Sigmoid colon (tissue), 7 donors: ENCODE data around the gene MYRF. TPM values are rescaled to one million over a fixed set of nuclear protein-coding genes. Genes with fewer than 3 reads are reported as not detected.
A peak's percentile ranks its signal among the peaks of the same experiment; 100 is the strongest.

Experiments
- DNase-seq: peaks from one replicate; pipeline ENCODE4 v3.0.0-alpha.2; 2019
- H3K27ac ChIP-seq, 4 donors: fragments of 200-600 bp; sonication (generic); one replicate each; pipeline ENCODE4 v1.5.1; 2016 to 2019; ENCODE audit warnings: mild to moderate bottlenecking in 1 of 4
- H3K27me3 ChIP-seq, 3 donors: fragments of 200-600 bp; sonication (generic); one replicate each; pipeline ENCODE4 v1.5.1; 2019; ENCODE audit warnings: mild to moderate bottlenecking in 1 of 3
- H3K36me3 ChIP-seq, 4 donors: fragments of 200-600 bp; sonication (generic); one replicate each; pipeline ENCODE4 v1.5.1; 2016 to 2019
- H3K4me1 ChIP-seq, 4 donors: fragments of 200-600 bp; sonication (generic); one replicate each; pipeline ENCODE4 v1.5.1; 2017 to 2019
- H3K4me3 ChIP-seq, 4 donors: fragments of 200-600 bp; sonication (generic); one replicate each; pipeline ENCODE4 v1.5.1; 2017 to 2019; ENCODE audit warnings: mild to moderate bottlenecking in 2 of 4, moderate library complexity in 1 of 4
- H3K9me3 ChIP-seq, 4 donors: fragments of 200-600 bp in 3 of 4; sonication (generic) in 3 of 4; one replicate each; pipeline versions ENCODE4 v1.5.1 to v1.6.1; 2013 to 2019
- CTCF ChIP-seq, 4 experiments: fragments of 450-650 bp in 3 of 4; fragments of 200-600 bp in 1 of 4; IDR thresholded peaks; one replicate each; pipeline ENCODE4 v1.5.1; 2016 to 2019; ENCODE audit warnings: antibody characterized with exemption in 4 of 4, mild to moderate bottlenecking in 3 of 4, moderate library complexity in 2 of 4
- EP300 ChIP-seq, 4 donors: sonication (generic); formaldehyde crosslinking; IDR thresholded peaks; one replicate each; pipeline ENCODE4 v1.6.1; 2017; ENCODE audit warnings: antibody characterized with exemption in 4 of 4
- POLR2A ChIP-seq, 2 donors: fragments of 450-650 bp; IDR thresholded peaks; one replicate each; pipeline ENCODE4 v1.6.1; 2016; ENCODE audit warnings: antibody characterized with exemption in 2 of 2, mild to moderate bottlenecking in 2 of 2, moderate library complexity in 2 of 2
- POLR2AphosphoS5 ChIP-seq, 4 donors: sonication (generic); formaldehyde crosslinking; IDR thresholded peaks; one replicate each; pipeline ENCODE4 v1.6.1; 2017; ENCODE audit warnings: antibody characterized with exemption in 4 of 4
- WGBS, 2 donors: extraction: QIAGEN DNeasy Blood & Tissue Kit; methylation state at CpG; one replicate each; pipeline ENCODE4 v1.1.7; 2013; 5-methylcytosine and 5-hydroxymethylcytosine counted together
- intact Hi-C: fragments of 100-400 bp; cut with DNase I; formaldehyde crosslinking; loops from one replicate; pipeline ENCODE4 v1.15.1; 2023
- polyA plus RNA-seq, 3 donors: library from polyadenylated mRNA; stranded (reverse); fragments of 200-250 nt; gene quantifications; one replicate each; pipeline ENCODE4 v1.2.3, GENCODE V29; 2013
- total RNA-seq, 4 donors: library from RNA; depleted of rRNA; stranded (reverse); fragments of >200 nt; gene quantifications; one replicate each; pipeline ENCODE4 v1.1.0, GENCODE V29; 2016
- donor health status: healthy with polysubstance abuse.
- donor health status: Bipolar disorder and iron deficiency.
- donor health status: healthy.

The MYRF gene
- total and polyA plus RNA-seq, 7 donors: under 0.01 to 6.4 (median 0.66) TPM

GRCh38 chr11:61794579-61794978, 42.1 kb downstream of the MYRF start:
- Histone ChIP-seq H3K36me3 (peaks cover 4 to 17% (median 7%) of the 10 kb centered on the region in 4 donors), H3K4me3 (no peak overlapping the region), H3K27me3 (no peaks in the 10 kb centered on the region), H3K4me1 (peaks cover 0 to 31% (median 24%) of the 10 kb centered on the region in 4 donors), H3K9me3 (no peaks in the 10 kb centered on the region), H3K27ac (no peak overlapping the region)
- no peak for DNase-seq
- TF ChIP-seq POLR2AphosphoS5 (IDR thresholded peaks at IDR 0.05) (no peak), POLR2A (IDR thresholded peaks at IDR 0.05) (no peak), EP300 (IDR thresholded peaks at IDR 0.05) (no peak), CTCF (IDR thresholded peaks at IDR 0.05) (no peak)
- WGBS, 2 donors: 91 to 93% methylated on average over 4 of the region's 4 CpGs
- intact Hi-C loops: no loop called here

- H3K4me3 ChIP-seq: no peak overlapping the region
- H3K36me3 ChIP-seq: peaks cover 0 to 8% (median 0%) of the 10 kb centered on the region in 4 donors
- no peak for DNase-seq
- no peak overlapping the region for H3K27ac ChIP-seq
- 89 to 91% methylated on average over 12 of the region's 12 CpGs for WGBS, 2 donors
- no peaks in the 10 kb centered on the region for H3K9me3 ChIP-seq
- H3K4me1 ChIP-seq: peaks cover 0 to 31% (median 24%) of the 10 kb centered on the region in 4 donors
- H3K27me3 ChIP-seq: no peaks in the 10 kb centered on the region
- TF ChIP-seq POLR2A (IDR thresholded peaks at IDR 0.05): no peak
- no peak for TF ChIP-seq EP300 (IDR thresholded peaks at IDR 0.05)
- no peak for TF ChIP-seq CTCF (IDR thresholded peaks at IDR 0.05)
- TF ChIP-seq POLR2AphosphoS5 (IDR thresholded peaks at IDR 0.05): no peak
- intact Hi-C loops: loop anchor here (5.0 kb wide), 2 partner anchors 287 to 517 kb away; no protein-coding TSS in a partner anchor
Measured at GRCh38 chr11:61795459-61795858, 43.0 kb downstream of the MYRF start.

GRCh38 chr11:61795876-61796526, 43.6 kb downstream of the MYRF start:
- intact Hi-C loops: loop anchor here (2.0 to 5.0 kb wide), 5 partner anchors 95 to 516 kb away; partner anchors contain the start of gene FADS3
- no peak for DNase-seq
- Histone ChIP-seq H3K4me3 (no peak overlapping the region), H3K36me3 (peaks cover 0 to 7% (median 0%) of the 10 kb centered on the region in 4 donors), H3K4me1 (peaks cover 0 to 29% (median 23%) of the 10 kb centered on the region in 4 donors), H3K27me3 (no peaks in the 10 kb centered on the region), H3K27ac (no peak overlapping the region), H3K9me3 (no peaks in the 10 kb centered on the region)
- WGBS, 2 donors: 94 to 95% methylated on average over 18 of the region's 18 CpGs
- TF ChIP-seq EP300 (IDR thresholded peaks at IDR 0.05) (no peak), CTCF (IDR thresholded peaks at IDR 0.05) (no peak), POLR2AphosphoS5 (IDR thresholded peaks at IDR 0.05) (no peak), POLR2A (IDR thresholded peaks at IDR 0.05) (no peak)

GRCh38 chr11:61797263-61797944, 45.0 kb downstream of the MYRF start:
- 53 to 58% methylated on average over 3 of the region's 3 CpGs for WGBS, 2 donors
- H3K9me3 ChIP-seq: no peaks in the 10 kb centered on the region
- TF ChIP-seq EP300 (IDR thresholded peaks at IDR 0.05) (no peak), POLR2A (IDR thresholded peaks at IDR 0.05) (no peak), CTCF (IDR thresholded peaks at IDR 0.05) (peak; percentile 64 to 85 (median 68)), POLR2AphosphoS5 (IDR thresholded peaks at IDR 0.05) (peak in 2 of 4 donors; percentile 12 to 35)
- no peaks in the 10 kb centered on the region for H3K27me3 ChIP-seq
- intact Hi-C loops: loop anchor here (2.0 to 5.0 kb wide), 5 partner anchors 93 to 515 kb away; partner anchors contain the start of gene FADS3
- DNase-seq: peak; percentile 90
- peaks cover 0 to 17% (median 0%) of the 10 kb centered on the region in 4 donors for H3K36me3 ChIP-seq
- H3K4me3 ChIP-seq: peak overlapping the region in 1 of 4 donors; percentile 2
- peaks cover 0 to 19% (median 15%) of the 10 kb centered on the region in 4 donors for H3K4me1 ChIP-seq
- H3K27ac ChIP-seq: peak overlapping the region; percentile 44 to 52 (median 52)
